Ovary (tissue), 9 donors: ENCODE data around the gene ALG6. TPM values are rescaled to one million over a fixed set of nuclear protein-coding genes. Genes with fewer than 3 reads are reported as not detected.

Experiments used
- DNase-seq, 5 donors: peaks; one replicate each; pipeline ENCODE4 v3.0.0-alpha.2; 2019 to 2020
- H3K27ac ChIP-seq, 2 donors: fragments of 200-600 bp; one replicate each; pipeline versions ENCODE4 v1.5.1 to v1.8.0; 2019 to 2022
- H3K27me3 ChIP-seq: fragments of 200-600 bp; one replicate; pipeline ENCODE4 v1.8.0; 2022
- H3K36me3 ChIP-seq: fragments of 200-600 bp; sonication (generic); one replicate; pipeline ENCODE4 v1.5.1; 2019
- H3K4me1 ChIP-seq: one replicate; pipeline ENCODE4 v1.8.1; 2013; ENCODE audit warnings: mild to moderate bottlenecking, moderate library complexity; ENCODE audit not compliant: insufficient read depth
- H3K4me3 ChIP-seq: fragments of 200-600 bp; sonication (generic); one replicate; pipeline ENCODE4 v1.5.1; 2017
- H3K9me3 ChIP-seq, 2 donors: fragments of 200-600 bp in 1 of 2; sonication (generic) in 1 of 2; one replicate each; pipeline versions ENCODE4 v1.5.1 to v1.8.1; 2013 to 2019; ENCODE audit warnings: mild to moderate bottlenecking in 1 of 2, moderate library complexity in 1 of 2
- CTCF ChIP-seq, 3 donors: fragments of 450-650 bp in 2 of 3; fragments of 200-600 bp in 1 of 3; IDR thresholded peaks; one replicate each; pipeline versions ENCODE4 v1.5.1 to v1.8.0; 2016 to 2022; ENCODE audit warnings: antibody characterized with exemption in 3 of 3, mild to moderate bottlenecking in 1 of 3
- EP300 ChIP-seq: sonication (generic); formaldehyde crosslinking; IDR thresholded peaks from one replicate; pipeline ENCODE4 v1.6.1; 2017; ENCODE audit warnings: antibody characterized with exemption
- POLR2A ChIP-seq: fragments of 450-650 bp; IDR thresholded peaks from one replicate; pipeline ENCODE4 v1.6.1; 2017; ENCODE audit warnings: antibody characterized with exemption, mild to moderate bottlenecking, moderate library complexity
- WGBS, 3 donors: extraction: QIAGEN DNeasy Blood & Tissue Kit in 1 of 3; methylation state at CpG; one replicate each; pipeline versions ENCODE4 v1.1.5 to v1.1.7; 2013 to 2017; 5-methylcytosine and 5-hydroxymethylcytosine counted together
- intact Hi-C, 4 donors: fragments of 100-400 bp; cut with DNase I; formaldehyde crosslinking; loops; one replicate each; pipeline versions ENCODE4 v1.11.0 to v1.15.1; 2022 to 2023
- polyA plus RNA-seq, 2 donors: library from polyadenylated mRNA; stranded (reverse); fragments of 200-250 nt in 1 of 2; fragments of 350-450 nt in 1 of 2; fragmentation: Illumina TruSeq in 1 of 2; extraction: RNeasy Lipid Tissue Mini Kit (QIAGEN cat#74804) in 1 of 2; gene quantifications; one replicate each; pipeline ENCODE4 v1.2.3, GENCODE V29; 2013 to 2014
- total RNA-seq, 7 donors: library from RNA; depleted of rRNA in 2 of 7; stranded (reverse); fragments of >200 nt in 2 of 7; fragmentation: NEBNext Ultra II Directional in 3 of 7; extraction: Animal tissue kit (Norgen Biotek cat#: 25700) in 3 of 7; gene quantifications; one replicate each; pipeline versions ENCODE4 v1.1.0 to v1.2.4, GENCODE V29; 2016 to 2023
- donor health status: DM: no; HTN: no; CAD: no; lungs with moderate emphysema.
- donor health status: DM: no; HTN: no; CAD: no.
- donor health status: Bipolar disorder and iron deficiency.
- donor health status: DM: yes; HTN: yes; CAD: no.
- donor health status: DM: no; HTN: no; CAD: no.
- donor health status: DM: yes; HTN: yes; CAD: no.

The ALG6 gene
- total and polyA plus RNA-seq, 9 donors = 6.6 to 14.2 (median 9.1) TPM

- Histone ChIP-seq H3K36me3 (no peaks in the 10 kb centered on the region), H3K4me1 (no peaks in the 10 kb centered on the region), H3K9me3 (no peaks in the 10 kb centered on the region), H3K4me3 (no peak overlapping the region), H3K27ac (no peak overlapping the region), H3K27me3 (no peaks in the 10 kb centered on the region)
- TF ChIP-seq POLR2A (no peak), CTCF (IDR thresholded peaks at IDR 0.05) (no peak), EP300 (no peak)
- DNase-seq = no peak
- intact Hi-C loops = no loop called here
These were observed 38.6 kb downstream of the ALG6 start for GRCh38 chr1:63405987-63406386.

GRCh38 chr1:63407002-63407401, 39.6 kb downstream of the ALG6 start:
- no peak for DNase-seq
- Histone ChIP-seq H3K36me3 (no peaks in the 10 kb centered on the region), H3K4me1 (peaks cover 4% of the 10 kb centered on the region), H3K27me3 (no peaks in the 10 kb centered on the region), H3K27ac (no peak overlapping the region), H3K9me3 (no peaks in the 10 kb centered on the region), H3K4me3 (no peak overlapping the region)
- intact Hi-C loops = no loop called here
- TF ChIP-seq EP300 (no peak), POLR2A (no peak), CTCF (IDR thresholded peaks at IDR 0.05) (no peak)

GRCh38 chr1:63408331-63408730, 40.9 kb downstream of the ALG6 start:
- Histone ChIP-seq H3K27me3 (no peaks in the 10 kb centered on the region), H3K4me3 (no peak overlapping the region), H3K4me1 (peaks cover 4% of the 10 kb centered on the region), H3K36me3 (no peaks in the 10 kb centered on the region), H3K27ac (no peak overlapping the region), H3K9me3 (no peaks in the 10 kb centered on the region)
- DNase-seq = no peak
- TF ChIP-seq EP300 (no peak), POLR2A (no peak), CTCF (IDR thresholded peaks at IDR 0.05) (no peak)
- 68 to 79% (median 77%) methylated on average over 4 of the region's 4 CpGs for WGBS, 3 donors
- intact Hi-C loops = no loop called here

GRCh38 chr1:63411066-63411465, 43.6 kb downstream of the ALG6 start:
- WGBS, 3 donors = 7 to 23% (median 23%) methylated on average over 2 of the region's 2 CpGs
- Histone ChIP-seq H3K27me3 (no peaks in the 10 kb centered on the region), H3K36me3 (no peaks in the 10 kb centered on the region), H3K9me3 (no peaks in the 10 kb centered on the region), H3K4me3 (no peak overlapping the region), H3K4me1 (peaks cover 4% of the 10 kb centered on the region), H3K27ac (no peak overlapping the region)
- intact Hi-C loops = loop anchor here in 1 of 4 donors (2.0 kb wide), 1 partner anchor 22 kb away; no protein-coding TSS in a partner anchor
- TF ChIP-seq POLR2A (no peak), CTCF (IDR thresholded peaks at IDR 0.05) (no peak), EP300 (no peak)
- DNase-seq = no peak

GRCh38 chr1:63413394-63413793, 46.0 kb downstream of the ALG6 start:
- no peak for DNase-seq
- intact Hi-C loops = no loop called here
- Histone ChIP-seq H3K4me3 (no peak overlapping the region), H3K27ac (no peak overlapping the region), H3K9me3 (no peaks in the 10 kb centered on the region), H3K27me3 (no peaks in the 10 kb centered on the region), H3K36me3 (no peaks in the 10 kb centered on the region), H3K4me1 (peaks cover 4% of the 10 kb centered on the region)
- TF ChIP-seq POLR2A (no peak), EP300 (no peak), CTCF (IDR thresholded peaks at IDR 0.05) (no peak)
- WGBS, 3 donors = 81 to 94% (median 85%) methylated on average over 1 of the region's 1 CpG
